Neural progenitor cell (in vitro differentiated cells): ENCODE data around the gene PPP2R5C.

ENCODE experiments used
- EZH2 ChIP-seq: fragments of 200-600 bp; sonication (generic); IDR thresholded peaks from 2 replicates; pipeline ENCODE4 v1.6.1; 2017; ENCODE audit warnings: antibody characterized with exemption, mild to moderate bottlenecking, moderate library complexity
- EZH2phosphoT487 ChIP-seq: fragments of 200-600 bp; sonication (generic); IDR thresholded peaks from 2 replicates; pipeline ENCODE4 v1.6.1; 2017; ENCODE audit warnings: antibody characterized with exemption
- TF ChIP-seq, protein P1 (sequence below): fragments of 200-600 bp; sonication (generic); IDR thresholded peaks from 2 replicates; pipeline ENCODE4 v1.5.1; 2017; ENCODE audit warnings: antibody characterized with exemption, mild to moderate bottlenecking

DNA sequence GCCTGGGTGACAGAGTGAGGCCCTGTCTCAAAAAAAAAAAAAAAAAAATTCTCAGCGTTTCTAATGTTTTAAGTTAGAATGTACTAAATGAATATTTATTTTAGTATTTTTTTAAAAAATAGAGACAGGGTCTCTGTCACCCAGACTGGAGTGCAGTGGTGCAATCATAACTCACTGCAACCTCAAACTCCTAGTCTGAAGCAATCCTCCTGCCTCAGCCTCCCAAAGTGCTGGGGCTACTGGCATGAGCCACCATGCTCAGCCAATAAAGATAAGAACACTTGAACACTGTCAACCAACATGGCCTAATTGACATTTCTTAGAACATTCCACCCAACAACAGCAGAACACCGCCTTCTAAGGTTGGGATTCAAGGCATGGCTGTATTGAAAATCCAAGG is 197.8 kb downstream of the PPP2R5C start:
- TF ChIP-seq, protein P1, sequence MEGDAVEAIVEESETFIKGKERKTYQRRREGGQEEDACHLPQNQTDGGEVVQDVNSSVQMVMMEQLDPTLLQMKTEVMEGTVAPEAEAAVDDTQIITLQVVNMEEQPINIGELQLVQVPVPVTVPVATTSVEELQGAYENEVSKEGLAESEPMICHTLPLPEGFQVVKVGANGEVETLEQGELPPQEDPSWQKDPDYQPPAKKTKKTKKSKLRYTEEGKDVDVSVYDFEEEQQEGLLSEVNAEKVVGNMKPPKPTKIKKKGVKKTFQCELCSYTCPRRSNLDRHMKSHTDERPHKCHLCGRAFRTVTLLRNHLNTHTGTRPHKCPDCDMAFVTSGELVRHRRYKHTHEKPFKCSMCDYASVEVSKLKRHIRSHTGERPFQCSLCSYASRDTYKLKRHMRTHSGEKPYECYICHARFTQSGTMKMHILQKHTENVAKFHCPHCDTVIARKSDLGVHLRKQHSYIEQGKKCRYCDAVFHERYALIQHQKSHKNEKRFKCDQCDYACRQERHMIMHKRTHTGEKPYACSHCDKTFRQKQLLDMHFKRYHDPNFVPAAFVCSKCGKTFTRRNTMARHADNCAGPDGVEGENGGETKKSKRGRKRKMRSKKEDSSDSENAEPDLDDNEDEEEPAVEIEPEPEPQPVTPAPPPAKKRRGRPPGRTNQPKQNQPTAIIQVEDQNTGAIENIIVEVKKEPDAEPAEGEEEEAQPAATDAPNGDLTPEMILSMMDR: no peak
- TF ChIP-seq EZH2 (no peak), EZH2phosphoT487 (no peak)
